HEK293 (cell line): Measurements from ENCODE around the gene APOL4.

Experiments
- CTCF ChIA-PET: fragments of 350-600 bp; formaldehyde crosslinking; extraction: SDS; loops from one replicate; lab custom pipeline; 2021; ENCODE audit warnings: antibody characterized with exemption; lab: Yijun Ruan, JAX
- POLR2A ChIA-PET: fragments of 300-600 bp; formaldehyde crosslinking; extraction: SDS; loops from one replicate; lab custom pipeline; 2020; ENCODE audit warnings: antibody characterized with exemption, inconsistent platforms; lab: Yijun Ruan, JAX
- H3K27ac ChIP-seq: fragments of 200-500 bp; sonication (Bioruptor generic); 2 replicates; pipeline ENCODE4 v1.5.1; 2014; ENCODE audit warnings: low read depth, low read length, control low read depth, inconsistent platforms; ENCODE audit errors: extremely low read depth
- H3K36me3 ChIP-seq, 2 experiments: fragments of 200-500 bp in 1 of 2; sonication (Bioruptor generic) in 1 of 2; 1 replicate in 1 of 2; 2 replicates in 1 of 2; pipeline ENCODE4 v1.5.1; 2014 to 2017; ENCODE audit warnings: inconsistent platforms in 2 of 2, low read length in 2 of 2; ENCODE audit not compliant: control insufficient read depth in 2 of 2, insufficient read depth in 1 of 2
- H3K4me1 ChIP-seq: fragments of 200-500 bp; sonication (Bioruptor generic); 2 replicates; pipeline ENCODE4 v1.5.1; 2014; ENCODE audit warnings: mild to moderate bottlenecking, low read length, inconsistent platforms; ENCODE audit not compliant: control insufficient read depth, insufficient read depth
- H3K4me3 ChIP-seq: 2 replicates; pipeline ENCODE4 v1.5.1; 2011; ENCODE audit warnings: low read depth, mild to moderate bottlenecking, control low read depth, low read length, moderate library complexity
- H3K9me3 ChIP-seq: fragments of 200-500 bp; sonication (Bioruptor generic); 2 replicates; pipeline ENCODE4 v1.5.1; 2014; ENCODE audit warnings: low read depth, low read length, inconsistent platforms; ENCODE audit not compliant: control insufficient read depth, insufficient read depth
- EGR2 ChIP-seq: fragments of 450-650 bp; formaldehyde crosslinking; IDR thresholded peaks from 2 replicates; pipeline ENCODE4 v1.5.1; 2016; ENCODE audit warnings: low read depth, missing biosample characterization, missing genetic modification characterization
- KLF7 ChIP-seq: fragments of 450-650 bp; formaldehyde crosslinking; IDR thresholded peaks from 2 replicates; pipeline ENCODE4 v1.5.1; 2016; ENCODE audit warnings: missing biosample characterization, missing genetic modification characterization, borderline replicate concordance
- KLF9 ChIP-seq: fragments of 450-650 bp; formaldehyde crosslinking; IDR thresholded peaks from 2 replicates; pipeline ENCODE4 v1.5.1; 2016; ENCODE audit warnings: missing biosample characterization, missing genetic modification characterization, low read depth
- YY1 ChIP-seq: fragments of 450-650 bp; formaldehyde crosslinking; IDR thresholded peaks from 2 replicates; pipeline ENCODE4 v1.5.1; 2018; ENCODE audit warnings: missing biosample characterization, missing genetic modification characterization
- ZNF114 ChIP-seq: fragments of 450-650 bp; formaldehyde crosslinking; IDR thresholded peaks from 2 replicates; pipeline ENCODE4 v1.5.0; 2017; ENCODE audit warnings: missing biosample characterization, missing genetic modification characterization
- ZNF175 ChIP-seq: fragments of 450-650 bp; formaldehyde crosslinking; IDR thresholded peaks from 2 replicates; pipeline ENCODE4 v1.5.1; 2016; ENCODE audit warnings: missing biosample characterization, missing genetic modification characterization
- ZNF18 ChIP-seq: fragments of 450-650 bp; formaldehyde crosslinking; IDR thresholded peaks from 2 replicates; pipeline ENCODE4 v1.5.1; 2016; ENCODE audit warnings: missing biosample characterization, missing genetic modification characterization
- ZNF202 ChIP-seq: fragments of 450-650 bp; formaldehyde crosslinking; IDR thresholded peaks from 2 replicates; pipeline ENCODE4 v1.5.1; 2016; ENCODE audit warnings: missing biosample characterization, missing genetic modification characterization, borderline replicate concordance
- ZNF239 ChIP-seq: fragments of 450-650 bp; formaldehyde crosslinking; IDR thresholded peaks from 2 replicates; pipeline ENCODE4 v1.5.1; 2016; ENCODE audit warnings: missing biosample characterization, missing genetic modification characterization
- ZNF24 ChIP-seq: fragments of 450-650 bp; formaldehyde crosslinking; IDR thresholded peaks from 2 replicates; pipeline ENCODE4 v1.5.1; 2016; ENCODE audit warnings: missing biosample characterization, missing genetic modification characterization
- ZNF248 ChIP-seq: fragments of 450-650 bp; formaldehyde crosslinking; IDR thresholded peaks from 2 replicates; pipeline ENCODE4 v1.5.1; 2017; ENCODE audit warnings: missing biosample characterization, missing genetic modification characterization
- ZNF341 ChIP-seq: fragments of 450-650 bp; formaldehyde crosslinking; IDR thresholded peaks from 2 replicates; pipeline ENCODE4; 2016; ENCODE audit warnings: low read depth, missing biosample characterization, missing genetic modification characterization
- ZNF449 ChIP-seq: fragments of 450-650 bp; formaldehyde crosslinking; IDR thresholded peaks from 2 replicates; pipeline ENCODE4 v1.5.1; 2017; ENCODE audit warnings: missing biosample characterization, mild to moderate bottlenecking, missing genetic modification characterization, moderate library complexity
- ZNF48 ChIP-seq: fragments of 450-650 bp; formaldehyde crosslinking; IDR thresholded peaks from 2 replicates; pipeline ENCODE4 v1.5.1; 2016; ENCODE audit warnings: missing biosample characterization, missing genetic modification characterization
- ZNF501 ChIP-seq: fragments of 450-650 bp; formaldehyde crosslinking; IDR thresholded peaks from 2 replicates; pipeline ENCODE4 v1.5.1; 2016; ENCODE audit warnings: missing biosample characterization, missing genetic modification characterization
- ZNF521 ChIP-seq: fragments of 450-650 bp; formaldehyde crosslinking; IDR thresholded peaks from 2 replicates; pipeline ENCODE4 v1.5.1; 2017; ENCODE audit warnings: missing biosample characterization, mild to moderate bottlenecking, missing genetic modification characterization
- ZNF561 ChIP-seq: fragments of 450-650 bp; IDR thresholded peaks from 2 replicates; pipeline ENCODE4 v1.5.1; 2018; ENCODE audit warnings: missing biosample characterization, missing genetic modification characterization, borderline replicate concordance
- ZNF670 ChIP-seq: fragments of 450-650 bp; formaldehyde crosslinking; IDR thresholded peaks from 2 replicates; pipeline ENCODE4 v1.5.1; 2016; ENCODE audit warnings: missing biosample characterization, missing genetic modification characterization, low read depth
- ZNF692 ChIP-seq: fragments of 450-650 bp; formaldehyde crosslinking; IDR thresholded peaks from 2 replicates; pipeline ENCODE4 v1.5.1; 2016; ENCODE audit warnings: missing biosample characterization, missing genetic modification characterization
- ZNF747 ChIP-seq: fragments of 450-650 bp; formaldehyde crosslinking; IDR thresholded peaks from 2 replicates; pipeline ENCODE4 v1.5.1; 2016; ENCODE audit warnings: missing biosample characterization, missing genetic modification characterization
- ZNF843 ChIP-seq: fragments of 450-650 bp; formaldehyde crosslinking; IDR thresholded peaks from 2 replicates; pipeline ENCODE4 v1.5.1; 2016; ENCODE audit warnings: missing biosample characterization, missing genetic modification characterization
- ZSCAN23 ChIP-seq: fragments of 450-650 bp; formaldehyde crosslinking; IDR thresholded peaks from 2 replicates; pipeline ENCODE4 v1.5.1; 2016; ENCODE audit warnings: missing biosample characterization, missing genetic modification characterization
- ZSCAN30 ChIP-seq: fragments of 450-650 bp; IDR thresholded peaks from 2 replicates; pipeline ENCODE4 v1.5.1; 2018; ENCODE audit warnings: missing biosample characterization, mild to moderate bottlenecking, missing genetic modification characterization, moderate library complexity
- TF ChIP-seq, protein P1 (sequence below): IDR thresholded peaks from 2 replicates; pipeline ENCODE4 v1.6.1; 2011; ENCODE audit warnings: mild to moderate bottlenecking, low read depth, low read length, borderline replicate concordance

Gene APOL4

DNA sequence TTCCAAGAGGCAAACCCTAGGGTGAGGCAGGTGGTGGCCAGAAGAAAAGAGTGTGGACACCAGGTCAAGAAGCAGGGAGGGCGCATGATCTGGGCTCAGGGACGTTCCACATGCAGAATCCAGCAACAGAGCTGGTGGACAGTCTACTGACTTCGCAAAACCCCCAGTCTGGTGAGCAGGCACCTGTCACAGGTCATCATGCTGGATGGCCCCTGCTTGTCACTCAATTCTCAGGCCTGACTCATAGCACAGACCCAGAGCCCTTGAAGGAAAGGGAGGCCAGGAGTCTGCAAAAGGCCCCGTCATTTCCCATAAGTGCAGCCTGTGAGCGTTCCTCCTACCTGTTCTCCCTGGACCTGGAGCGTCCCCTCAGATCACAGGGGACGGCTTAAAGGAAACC lies 18.2 kb downstream of the APOL4 start (continued):
- no peak for TF ChIP-seq ZNF18 (tag by site-specific recombination)
- TF ChIP-seq, protein P1, sequence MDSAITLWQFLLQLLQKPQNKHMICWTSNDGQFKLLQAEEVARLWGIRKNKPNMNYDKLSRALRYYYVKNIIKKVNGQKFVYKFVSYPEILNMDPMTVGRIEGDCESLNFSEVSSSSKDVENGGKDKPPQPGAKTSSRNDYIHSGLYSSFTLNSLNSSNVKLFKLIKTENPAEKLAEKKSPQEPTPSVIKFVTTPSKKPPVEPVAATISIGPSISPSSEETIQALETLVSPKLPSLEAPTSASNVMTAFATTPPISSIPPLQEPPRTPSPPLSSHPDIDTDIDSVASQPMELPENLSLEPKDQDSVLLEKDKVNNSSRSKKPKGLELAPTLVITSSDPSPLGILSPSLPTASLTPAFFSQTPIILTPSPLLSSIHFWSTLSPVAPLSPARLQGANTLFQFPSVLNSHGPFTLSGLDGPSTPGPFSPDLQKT = no peak
- no peak for TF ChIP-seq KLF7 (tag by site-specific recombination)
- TF ChIP-seq, all 188 proteins: peak for 0

- H3K27ac ChIP-seq = no peak overlapping the region
- no peaks in the 10 kb centered on the region for H3K4me1 ChIP-seq
- TF ChIP-seq ZNF449 = no peak
- no peak for TF ChIP-seq ZNF843
- TF ChIP-seq ZNF747 (tag by site-specific recombination) = no peak
- no peak for TF ChIP-seq ZNF24 (tag by site-specific recombination)
- no peak for TF ChIP-seq ZNF239 (tag by site-specific recombination)
- TF ChIP-seq ZNF521 (tag by site-specific recombination) = no peak
- TF ChIP-seq ZNF692 (tag by site-specific recombination) = no peak
- H3K4me3 ChIP-seq = no peak overlapping the region
- POLR2A ChIA-PET = no interaction called here
- no peaks in the 10 kb centered on the region for H3K9me3 ChIP-seq
- H3K36me3 ChIP-seq = no peaks in the 10 kb centered on the region
- CTCF ChIA-PET = interaction anchor here (0.6 to 8.0 kb wide), 7 partner anchors 9 to 132 kb away, joined by 3 to 63 read pairs (median 4); no protein-coding TSS in a partner anchor
Measured at GRCh38 chr22:36182857-36183256, 18.8 kb downstream of the APOL4 start.

DNA sequence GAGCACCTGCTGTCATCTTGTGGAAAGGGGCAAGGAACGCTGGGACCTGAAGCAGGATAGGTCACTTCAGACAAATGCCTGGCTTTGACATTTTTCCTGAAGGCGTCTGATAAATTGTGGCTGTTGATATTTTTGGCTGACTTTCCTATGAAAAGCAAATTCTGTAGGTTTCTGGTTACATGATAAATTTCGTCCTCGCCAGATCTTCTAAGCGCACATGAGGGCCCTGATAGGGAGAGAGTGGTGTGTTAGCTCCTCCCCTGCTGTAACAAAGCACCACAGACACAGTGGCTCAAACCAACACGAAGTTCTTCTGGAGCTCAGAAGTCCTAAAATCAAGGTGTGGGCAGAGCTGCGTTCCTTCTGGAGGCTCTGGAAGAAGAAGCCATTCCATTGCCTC lies 19.6 kb downstream of the APOL4 start:
- TF ChIP-seq YY1 (tag by site-specific recombination) = no peak
- H3K4me1 ChIP-seq = no peaks in the 10 kb centered on the region
- H3K36me3 ChIP-seq = no peaks in the 10 kb centered on the region
- CTCF ChIA-PET = interaction anchor here (0.8 to 8.0 kb wide), 17 partner anchors 10 to 831 kb away, joined by 3 to 63 read pairs (median 5); partner anchors contain the start of gene APOL3
- no peak overlapping the region for H3K27ac ChIP-seq
- POLR2A ChIA-PET = interaction anchor here (0.6 kb wide), 1 partner anchor 39 kb away, joined by 3 read pairs; no protein-coding TSS in a partner anchor
- no peaks in the 10 kb centered on the region for H3K9me3 ChIP-seq
- H3K4me3 ChIP-seq = no peak overlapping the region

DNA sequence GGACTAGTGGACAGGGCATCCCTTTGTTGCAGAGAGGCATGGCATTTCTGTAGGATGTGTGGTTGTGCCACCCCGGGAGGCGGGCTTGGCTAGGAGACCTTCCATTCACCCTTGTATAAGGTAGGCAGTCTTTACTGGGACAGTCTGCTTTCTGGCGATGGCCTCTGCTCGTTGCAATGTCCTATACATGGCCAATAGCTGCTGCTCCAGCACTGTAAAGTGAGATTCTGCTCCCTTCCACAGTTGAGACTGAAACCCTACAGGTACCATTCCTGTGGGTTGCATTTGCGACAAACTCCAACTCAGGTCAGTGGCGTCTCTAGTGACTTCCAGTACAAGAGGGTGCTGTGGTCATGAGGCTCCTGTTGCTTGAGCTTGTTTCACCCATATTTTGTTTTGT lies 20.7 kb downstream of the APOL4 start:
- ChIA-PET CTCF (interaction anchor here (0.6 to 8.0 kb wide), 22 partner anchors 9 to 1060 kb away, joined by 3 to 63 read pairs (median 5); partner anchors contain the start of genes APOL2 and APOL3), POLR2A (interaction anchor here (1.0 kb wide), 1 partner anchor 299 kb away, joined by 5 read pairs; no protein-coding TSS in a partner anchor)
- Histone ChIP-seq H3K4me3 (no peak overlapping the region), H3K36me3 (no peaks in the 10 kb centered on the region), H3K9me3 (no peaks in the 10 kb centered on the region), H3K4me1 (no peaks in the 10 kb centered on the region), H3K27ac (no peak overlapping the region)
- no peak for TF ChIP-seq ZNF561 (tag by site-specific recombination)
- no peak for TF ChIP-seq ZSCAN23 (tag by site-specific recombination)
- no peak for TF ChIP-seq KLF9 (tag by site-specific recombination)
- no peak for TF ChIP-seq EGR2 (tag by site-specific recombination)
- no peak for TF ChIP-seq ZNF202
- no peak for TF ChIP-seq ZNF670
- TF ChIP-seq ZNF48 (tag by site-specific recombination) = no peak
- TF ChIP-seq ZSCAN30 (tag by site-specific recombination) = no peak
- no peak for TF ChIP-seq ZNF175 (tag by site-specific recombination)
- no peak for TF ChIP-seq ZNF341 (tag by site-specific recombination)
- no peak for TF ChIP-seq ZNF501 (tag by site-specific recombination)
- TF ChIP-seq ZNF248 (tag by site-specific recombination) = no peak
- no peak for TF ChIP-seq ZNF114
